Measurements from ENCODE around the gene PCK2. TPM values are rescaled to one million over a fixed set of nuclear protein-coding genes. Genes with fewer than 3 reads are reported as not detected.
A peak's percentile ranks its signal among the peaks of the same experiment; 100 is the strongest.
"Not testable (repeated sequence)": the region's sequence is repeated elsewhere in the genome, so short reads cannot be mapped to it uniquely, and the experiment has no call there.

The PCK2 gene
- 18.7 to 126 TPM (median 118 TPM) in 3 replicates for total RNA-seq
- long read RNA-seq, transcript PCK2-201 (10 exons, 2,357 nt): major isoform, 135 of 205 reads
- long read RNA-seq, transcript PCK2-203 (10 exons, 2,505 nt): minor isoform, 7 of 205 reads
- long read RNA-seq, transcript PCK2-202 (7 exons, 1,830 nt): minor isoform, 5 of 205 reads
- long read RNA-seq, partial matches to known transcripts: 32 of 205 reads
- long read RNA-seq, other reads (novel, unspliced or antisense): 26 of 205 reads

DNA sequence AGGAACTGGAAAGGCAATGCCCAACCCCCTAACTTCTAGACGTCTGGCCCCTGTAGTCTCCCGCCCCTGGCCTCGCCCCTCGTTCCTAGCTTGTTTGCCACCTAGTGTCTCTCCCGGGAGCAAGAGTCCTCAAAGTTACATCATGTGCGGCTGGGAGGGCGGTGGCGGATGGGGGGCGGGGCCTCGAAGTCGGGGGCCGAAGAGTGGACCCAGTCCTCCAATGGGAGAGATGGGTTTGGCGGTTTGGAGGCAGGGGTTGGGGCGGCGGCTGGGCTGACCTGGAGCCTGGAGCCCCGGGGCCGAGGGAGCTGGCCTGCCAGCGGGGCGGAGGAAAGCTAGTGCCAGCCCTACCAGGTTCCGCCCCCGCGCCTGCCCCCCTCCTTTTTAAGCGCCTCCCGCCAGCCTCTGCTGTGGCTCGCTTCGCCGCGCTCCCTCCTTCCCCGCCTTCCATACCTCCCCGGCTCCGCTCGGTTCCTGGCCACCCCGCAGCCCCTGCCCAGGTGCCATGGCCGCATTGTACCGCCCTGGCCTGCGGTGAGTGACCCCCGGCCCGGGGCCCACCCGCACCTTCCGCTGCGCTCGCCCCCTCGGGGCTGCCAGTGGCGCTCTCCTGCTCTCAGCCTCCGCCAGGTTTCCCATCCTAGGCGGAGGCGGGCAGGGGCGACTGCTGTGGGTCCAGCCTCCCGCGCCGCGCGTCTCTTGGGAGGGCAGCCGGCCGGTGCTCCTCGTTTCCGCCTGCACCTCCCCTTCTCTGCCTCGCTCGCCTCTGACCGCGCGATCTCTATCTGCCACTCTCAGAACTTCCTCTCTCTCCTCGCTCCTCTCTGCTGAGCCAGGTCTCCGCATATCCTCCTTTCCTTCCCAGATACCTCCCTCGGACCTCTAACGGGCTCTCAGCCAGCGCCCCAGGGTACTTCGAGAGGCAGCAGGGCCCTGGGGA is at the start of gene PCK2:
TSS of gene PCK2 (plus strand) at position 411 of the 940 bp plus-strand sequence. CDS start at position 506, 95 bp downstream.
- DNase-seq (ENCODE audit: low spot score): no peak
- Mint-ChIP-seq H3K4me1 (ENCODE audit: low read depth) (peaks cover 35% of the 10 kb centered on the region), H3K4me3 (ENCODE audit: unreplicated experiment) (peak within 1 kb of the TSS; percentile 99), H3K27ac (ENCODE audit: unreplicated experiment) (peak within 1 kb of the TSS; percentile 97), H3K27me3 (ENCODE audit: low read depth) (no peaks in the 10 kb centered on the region), H3K36me3 (ENCODE audit: low read depth) (peaks cover 10% of the 10 kb centered on the region), H3K9me3 (ENCODE audit: low read depth) (no peaks in the 10 kb centered on the region)
- TF ChIP-seq, protein P1, sequence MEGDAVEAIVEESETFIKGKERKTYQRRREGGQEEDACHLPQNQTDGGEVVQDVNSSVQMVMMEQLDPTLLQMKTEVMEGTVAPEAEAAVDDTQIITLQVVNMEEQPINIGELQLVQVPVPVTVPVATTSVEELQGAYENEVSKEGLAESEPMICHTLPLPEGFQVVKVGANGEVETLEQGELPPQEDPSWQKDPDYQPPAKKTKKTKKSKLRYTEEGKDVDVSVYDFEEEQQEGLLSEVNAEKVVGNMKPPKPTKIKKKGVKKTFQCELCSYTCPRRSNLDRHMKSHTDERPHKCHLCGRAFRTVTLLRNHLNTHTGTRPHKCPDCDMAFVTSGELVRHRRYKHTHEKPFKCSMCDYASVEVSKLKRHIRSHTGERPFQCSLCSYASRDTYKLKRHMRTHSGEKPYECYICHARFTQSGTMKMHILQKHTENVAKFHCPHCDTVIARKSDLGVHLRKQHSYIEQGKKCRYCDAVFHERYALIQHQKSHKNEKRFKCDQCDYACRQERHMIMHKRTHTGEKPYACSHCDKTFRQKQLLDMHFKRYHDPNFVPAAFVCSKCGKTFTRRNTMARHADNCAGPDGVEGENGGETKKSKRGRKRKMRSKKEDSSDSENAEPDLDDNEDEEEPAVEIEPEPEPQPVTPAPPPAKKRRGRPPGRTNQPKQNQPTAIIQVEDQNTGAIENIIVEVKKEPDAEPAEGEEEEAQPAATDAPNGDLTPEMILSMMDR (IDR thresholded peaks at IDR 0.05): peak; percentile 50

DNA sequence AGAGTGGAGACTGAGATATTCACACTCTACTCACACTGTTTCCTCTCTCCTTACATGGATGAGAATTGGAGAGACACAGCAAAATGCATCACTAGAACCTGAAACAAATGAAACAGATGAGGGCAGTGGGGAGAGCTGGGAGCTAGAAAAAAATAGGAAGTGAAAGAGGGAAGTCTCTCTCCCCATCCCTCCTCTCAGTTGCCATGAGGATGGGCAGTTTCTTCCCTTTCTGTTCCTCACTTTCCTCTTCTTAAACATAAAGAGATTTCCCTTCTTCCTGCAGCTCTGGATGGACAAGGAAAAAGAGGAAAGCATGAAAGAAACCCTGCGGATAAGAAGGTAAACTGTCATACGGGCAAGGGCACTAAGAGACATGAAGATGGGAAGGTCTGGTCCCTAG is 45.1 kb upstream of the PCK2 start:
- not testable (repeated sequence) for H3K4me3 Mint-ChIP-seq (ENCODE audit: unreplicated experiment); H3K9me3 Mint-ChIP-seq (ENCODE audit: low read depth); H3K27ac Mint-ChIP-seq (ENCODE audit: unreplicated experiment); DNase-seq (ENCODE audit: low spot score); H3K36me3 Mint-ChIP-seq (ENCODE audit: low read depth)
- Mint-ChIP-seq H3K4me1 (ENCODE audit: low read depth) (peaks cover 12% of the 10 kb centered on the region), H3K27me3 (ENCODE audit: low read depth) (peaks cover 40% of the 10 kb centered on the region)

DNA sequence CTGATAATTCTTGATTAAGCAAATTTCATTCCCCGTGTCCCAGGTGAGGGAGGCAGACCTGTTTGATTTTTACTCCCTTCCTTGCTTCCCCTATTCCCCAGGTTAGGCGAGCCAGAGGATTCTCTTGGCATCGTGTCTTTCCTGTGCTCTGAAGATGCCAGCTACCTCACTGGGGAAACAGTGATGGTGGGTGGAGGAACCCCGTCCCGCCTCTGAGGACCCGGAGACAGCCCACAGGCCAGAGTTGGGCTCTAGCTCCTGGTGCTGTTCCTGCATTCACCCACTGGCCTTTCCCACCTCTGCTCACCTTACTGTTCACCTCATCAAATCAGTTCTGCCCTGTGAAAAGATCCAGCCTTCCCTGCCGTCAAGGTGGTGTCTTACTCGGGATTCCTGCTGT is 43.4 kb upstream of the PCK2 start:
- DNase-seq (ENCODE audit: low spot score); H3K9me3 Mint-ChIP-seq (ENCODE audit: low read depth); H3K36me3 Mint-ChIP-seq (ENCODE audit: low read depth); H3K27ac Mint-ChIP-seq (ENCODE audit: unreplicated experiment): not testable (repeated sequence)
- Mint-ChIP-seq H3K4me3 (ENCODE audit: unreplicated experiment) (peak overlapping the region; percentile 70), H3K27me3 (ENCODE audit: low read depth) (peaks cover 39% of the 10 kb centered on the region), H3K4me1 (ENCODE audit: low read depth) (peaks cover 12% of the 10 kb centered on the region)

DNA sequence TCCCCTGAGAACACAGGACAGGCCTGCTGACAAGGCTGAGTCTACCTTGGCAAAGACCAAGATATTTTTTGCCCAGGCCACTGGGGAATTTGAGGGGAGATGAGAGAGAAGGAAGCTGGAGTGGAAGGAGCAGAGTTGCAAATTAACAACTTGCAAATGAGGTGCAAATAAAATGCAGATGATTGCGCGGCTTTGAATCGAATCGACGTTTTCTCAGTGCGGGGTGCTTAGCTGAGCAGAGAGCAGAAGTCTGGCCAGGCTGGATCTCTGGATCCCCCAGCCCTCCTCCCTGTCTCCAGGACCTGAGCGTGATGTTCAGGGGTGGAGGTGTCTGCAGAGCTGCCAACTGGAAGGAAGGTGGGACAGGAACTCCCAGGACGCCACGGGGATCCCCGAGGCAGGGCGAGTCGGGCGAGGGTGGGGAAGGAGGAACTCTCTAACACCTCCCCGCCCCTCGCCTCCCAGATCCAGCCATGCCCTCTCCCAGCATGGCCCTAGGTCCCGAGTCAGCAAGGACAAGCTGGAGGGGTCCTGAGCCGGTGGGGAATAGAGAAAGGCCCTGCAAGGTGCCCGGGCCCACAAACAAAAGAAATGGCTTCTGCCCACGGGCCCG is 42.8 kb upstream of the PCK2 start:
- peak overlapping the region; percentile 70 for H3K4me3 Mint-ChIP-seq (ENCODE audit: unreplicated experiment)
- peaks cover 39% of the 10 kb centered on the region for H3K27me3 Mint-ChIP-seq (ENCODE audit: low read depth)
- no peaks in the 10 kb centered on the region for H3K9me3 Mint-ChIP-seq (ENCODE audit: low read depth)
- TF ChIP-seq, protein P1 (IDR thresholded peaks at IDR 0.05): no peak
- no peak overlapping the region for H3K27ac Mint-ChIP-seq (ENCODE audit: unreplicated experiment)
- H3K4me1 Mint-ChIP-seq (ENCODE audit: low read depth): peaks cover 12% of the 10 kb centered on the region
- DNase-seq (ENCODE audit: low spot score): no peak
- no peaks in the 10 kb centered on the region for H3K36me3 Mint-ChIP-seq (ENCODE audit: low read depth)

DNA sequence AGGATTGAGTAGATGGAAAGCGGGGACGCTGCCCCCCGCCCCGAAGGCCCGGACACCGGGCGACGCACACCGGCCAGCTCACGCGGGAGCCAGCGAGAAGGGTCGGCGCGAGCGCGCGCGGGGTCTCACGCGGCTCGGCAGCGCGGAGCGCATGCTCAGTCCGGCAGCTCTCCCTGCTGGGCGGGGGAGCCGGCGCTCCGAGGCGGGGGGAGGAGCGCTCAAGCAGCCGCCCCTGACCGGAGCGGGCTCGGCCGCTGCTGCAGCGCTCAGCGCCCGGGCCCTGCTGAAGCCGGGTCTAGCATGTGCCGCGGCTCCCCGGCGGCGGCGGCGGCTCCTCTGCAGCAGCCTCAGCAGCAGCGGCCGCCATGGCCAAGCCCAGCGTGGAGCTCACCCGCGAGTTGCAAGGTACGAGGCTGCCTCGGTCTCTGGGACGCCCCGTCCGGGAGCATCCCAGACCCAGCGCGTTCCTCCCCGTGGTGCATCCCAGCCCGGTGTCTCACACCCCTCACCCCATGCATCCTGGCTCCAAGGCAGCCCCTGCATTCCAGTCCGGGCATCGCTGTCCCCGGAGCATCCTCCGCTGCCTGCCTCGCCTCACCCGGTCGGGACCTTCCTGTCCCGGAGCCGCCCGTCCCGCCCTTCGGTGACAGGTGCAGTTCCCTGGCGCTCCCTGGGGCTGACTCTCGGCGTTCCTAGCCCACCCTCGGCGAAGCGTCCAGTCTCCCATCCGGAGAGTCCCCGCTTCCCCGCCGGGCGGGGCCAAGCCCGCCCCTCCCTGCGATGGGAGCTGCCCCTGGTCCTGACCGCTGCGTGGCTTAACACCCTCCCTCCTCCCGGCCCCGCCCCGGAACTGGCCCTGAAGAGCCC is 42.1 kb upstream of the PCK2 start, which contains the start of gene CARMIL3:
TSS of gene CARMIL3 (plus strand) at position 221 of the 867 bp plus-strand sequence. CDS start at position 366, 145 bp downstream.
- Mint-ChIP-seq H3K9me3 (ENCODE audit: low read depth) (no peaks in the 10 kb centered on the region), H3K27me3 (ENCODE audit: low read depth) (peaks cover 39% of the 10 kb centered on the region), H3K27ac (ENCODE audit: unreplicated experiment) (no peak within 1 kb of the TSS), H3K4me3 (ENCODE audit: unreplicated experiment) (peak within 1 kb of the TSS; percentile 70), H3K36me3 (ENCODE audit: low read depth) (no peaks in the 10 kb centered on the region), H3K4me1 (ENCODE audit: low read depth) (peaks cover 12% of the 10 kb centered on the region)
- DNase-seq (ENCODE audit: low spot score): no peak
- TF ChIP-seq, protein P1 (IDR thresholded peaks at IDR 0.05): no peak

Measured in chondrocyte (in vitro differentiated cells).